Kidney (tissue), 14 donors: ENCODE measurements around the gene NRSN1. TPM values are rescaled to one million over a fixed set of nuclear protein-coding genes. Genes with fewer than 3 reads are reported as not detected.

Experiments used
- DNase-seq, 5 donors: peaks; one replicate each; pipeline ENCODE4 v3.0.0-alpha.2; 2013 to 2020
- FAIRE-seq: peaks from 2 replicates; lab custom pipeline; 2012; peaks lifted over from hg19 to GRCh38; lab: Jason Lieb, UNC
- H3K27ac ChIP-seq, 2 donors: one replicate each; pipeline ENCODE4 v1.7.0; 2013; ENCODE audit warnings: low read depth in 2 of 2, low read length in 2 of 2, inconsistent platforms in 1 of 2
- H3K27me3 ChIP-seq: one replicate; pipeline ENCODE4 v1.7.1; 2013; ENCODE audit warnings: low read length, inconsistent platforms; ENCODE audit not compliant: control insufficient read depth, insufficient read depth
- H3K36me3 ChIP-seq, 3 donors: one replicate each; pipeline versions ENCODE4 v1.7.0 to v1.7.1; 2013; ENCODE audit warnings: low read length in 3 of 3, control low read depth in 1 of 3, inconsistent platforms in 1 of 3; ENCODE audit not compliant: insufficient read depth in 3 of 3, control insufficient read depth in 2 of 3
- H3K4me1 ChIP-seq, 3 donors: one replicate each; pipeline versions ENCODE4 v1.7.0 to v1.7.1; 2013; ENCODE audit warnings: low read length in 3 of 3, inconsistent platforms in 1 of 3, low read depth in 1 of 3; ENCODE audit not compliant: control insufficient read depth in 2 of 3, insufficient read depth in 2 of 3
- H3K4me3 ChIP-seq, 3 donors: one replicate each; pipeline versions ENCODE4 v1.7.0 to v1.8.1; 2013; ENCODE audit warnings: low read length in 3 of 3, control low read depth in 1 of 3, inconsistent platforms in 1 of 3
- H3K9ac ChIP-seq, 3 donors: one replicate each; pipeline versions ENCODE4 v1.7.0 to v1.7.1; 2013; ENCODE audit warnings: low read length in 3 of 3, control low read depth in 1 of 3, inconsistent platforms in 1 of 3
- H3K9me3 ChIP-seq, 3 donors: one replicate each; pipeline versions ENCODE4 v1.7.0 to v1.7.1; 2013; ENCODE audit warnings: low read length in 3 of 3, control low read depth in 1 of 3, inconsistent platforms in 1 of 3; ENCODE audit not compliant: control insufficient read depth in 2 of 3, insufficient read depth in 1 of 3
- intact Hi-C: fragments of 100-400 bp; cut with DNase I; formaldehyde crosslinking; loops from one replicate; pipeline ENCODE4 v1.11.1; 2022
- polyA plus RNA-seq: library from polyadenylated mRNA; stranded (reverse); fragments of 350-450 nt; fragmentation: Illumina TruSeq; extraction: RNeasy Lipid Tissue Mini Kit (QIAGEN cat#74804); gene quantifications from one replicate; pipeline ENCODE4 v1.2.3, GENCODE V29; 2014; ENCODE audit warnings: low read depth, low replicate concordance; ENCODE audit not compliant: insufficient read depth
- total RNA-seq: library from RNA; stranded (reverse); fragmentation: NEBNext Ultra II Directional; extraction: Animal tissue kit (Norgen Biotek cat#: 25700); gene quantifications from one replicate; pipeline ENCODE4 v1.2.1, GENCODE V29; 2021
- TF ChIP-seq, protein P1 (sequence below): IDR thresholded peaks from 3 replicates; pipeline ENCODE4 v1.5.1; 2012; ENCODE audit warnings: mild to moderate bottlenecking, moderate library complexity, borderline replicate concordance; ENCODE audit not compliant: insufficient read depth; ENCODE audit errors: extremely low read depth
- donor health status: control.
- donor health status: control.
- donor health status: control.
- donor health status: control.
- donor health status: control.
- donor health status: DM: yes; HTN: yes; CAD: no.
- donor health status: Normal renal cell carcinoma (clear cell type).

NRSN1 gene
- total and polyA plus RNA-seq, 2 donors from 2014 or later, result not detected

- no peak for DNase-seq
- H3K9ac ChIP-seq, result no peak overlapping the region
- no peak overlapping the region for H3K4me3 ChIP-seq
- intact Hi-C loops, result no loop called here
- no peaks in the 10 kb centered on the region for H3K36me3 ChIP-seq
- no peaks in the 10 kb centered on the region for H3K27me3 ChIP-seq
- FAIRE-seq, result no peak
- H3K4me1 ChIP-seq, result no peaks in the 10 kb centered on the region
- no peak overlapping the region for H3K27ac ChIP-seq
- TF ChIP-seq, protein P1, sequence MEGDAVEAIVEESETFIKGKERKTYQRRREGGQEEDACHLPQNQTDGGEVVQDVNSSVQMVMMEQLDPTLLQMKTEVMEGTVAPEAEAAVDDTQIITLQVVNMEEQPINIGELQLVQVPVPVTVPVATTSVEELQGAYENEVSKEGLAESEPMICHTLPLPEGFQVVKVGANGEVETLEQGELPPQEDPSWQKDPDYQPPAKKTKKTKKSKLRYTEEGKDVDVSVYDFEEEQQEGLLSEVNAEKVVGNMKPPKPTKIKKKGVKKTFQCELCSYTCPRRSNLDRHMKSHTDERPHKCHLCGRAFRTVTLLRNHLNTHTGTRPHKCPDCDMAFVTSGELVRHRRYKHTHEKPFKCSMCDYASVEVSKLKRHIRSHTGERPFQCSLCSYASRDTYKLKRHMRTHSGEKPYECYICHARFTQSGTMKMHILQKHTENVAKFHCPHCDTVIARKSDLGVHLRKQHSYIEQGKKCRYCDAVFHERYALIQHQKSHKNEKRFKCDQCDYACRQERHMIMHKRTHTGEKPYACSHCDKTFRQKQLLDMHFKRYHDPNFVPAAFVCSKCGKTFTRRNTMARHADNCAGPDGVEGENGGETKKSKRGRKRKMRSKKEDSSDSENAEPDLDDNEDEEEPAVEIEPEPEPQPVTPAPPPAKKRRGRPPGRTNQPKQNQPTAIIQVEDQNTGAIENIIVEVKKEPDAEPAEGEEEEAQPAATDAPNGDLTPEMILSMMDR, result no peak
- no peaks in the 10 kb centered on the region for H3K9me3 ChIP-seq
Measured at GRCh38 chr6:24080711-24081110, 45.3 kb upstream of the NRSN1 start.

GRCh38 chr6:24089736-24090135 is 36.3 kb upstream of the NRSN1 start:
- no peak overlapping the region for H3K9ac ChIP-seq
- FAIRE-seq (no peak), DNase-seq (no peak)
- no peaks in the 10 kb centered on the region for H3K4me1 ChIP-seq
- TF ChIP-seq, protein P1, result no peak
- no peaks in the 10 kb centered on the region for H3K27me3 ChIP-seq
- H3K4me3 ChIP-seq, result no peak overlapping the region
- H3K9me3 ChIP-seq, result no peaks in the 10 kb centered on the region
- no peak overlapping the region for H3K27ac ChIP-seq
- intact Hi-C loops, result no loop called here
- no peaks in the 10 kb centered on the region for H3K36me3 ChIP-seq

DNA sequence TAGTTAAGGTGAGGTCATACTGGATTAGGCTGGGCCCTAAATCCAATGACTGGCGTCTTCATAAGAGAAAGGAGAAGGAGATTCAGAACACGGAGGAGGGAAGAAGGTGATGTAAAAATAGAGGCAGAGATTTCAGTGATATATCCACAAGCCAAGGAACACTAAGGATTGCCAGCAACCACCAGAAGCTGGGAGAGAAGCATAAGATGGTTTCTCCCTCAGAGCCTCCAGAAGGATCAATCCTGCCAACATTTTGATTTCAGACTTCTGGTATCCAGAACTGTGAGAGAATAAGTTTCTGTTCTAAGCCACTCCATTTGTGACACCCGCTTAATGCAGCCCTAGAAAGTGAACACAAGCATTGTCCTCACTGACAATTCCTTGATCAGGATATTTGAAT is 33.6 kb upstream of the NRSN1 start:
- no peaks in the 10 kb centered on the region for H3K27me3 ChIP-seq
- no peak overlapping the region for H3K9ac ChIP-seq
- no peak overlapping the region for H3K27ac ChIP-seq
- H3K36me3 ChIP-seq, result no peaks in the 10 kb centered on the region
- no peaks in the 10 kb centered on the region for H3K4me1 ChIP-seq
- FAIRE-seq (no peak), DNase-seq (no peak)
- H3K9me3 ChIP-seq, result no peaks in the 10 kb centered on the region
- H3K4me3 ChIP-seq, result no peak overlapping the region
- intact Hi-C loops, result no loop called here
- TF ChIP-seq, protein P1, result no peak

GRCh38 chr6:24093381-24093780 is 32.6 kb upstream of the NRSN1 start:
- FAIRE-seq, result no peak
- no peak for DNase-seq
- TF ChIP-seq, protein P1, result no peak
- no peak overlapping the region for H3K27ac ChIP-seq
- no peak overlapping the region for H3K9ac ChIP-seq
- no peaks in the 10 kb centered on the region for H3K27me3 ChIP-seq
- H3K36me3 ChIP-seq, result no peaks in the 10 kb centered on the region
- H3K9me3 ChIP-seq, result no peaks in the 10 kb centered on the region
- intact Hi-C loops, result no loop called here
- H3K4me1 ChIP-seq, result no peaks in the 10 kb centered on the region
- no peak overlapping the region for H3K4me3 ChIP-seq
